Activated naive CD8-positive, alpha-beta T cell treated with anti-CD3 and anti-CD28 coated beads for 36 hours (primary cell): Measurements from ENCODE around the gene NSG2. TPM values are rescaled to one million over a fixed set of nuclear protein-coding genes. Genes with fewer than 3 reads are reported as not detected.
"Not testable (repeated sequence)": the region's sequence is repeated elsewhere in the genome, so short reads cannot be mapped to it uniquely, and the experiment has no call there.

ENCODE experiments used
- DNase-seq: peaks from one replicate; pipeline ENCODE4 v3.0.0; 2021
- H3K27ac Mint-ChIP-seq: one replicate; pipeline ENCODE4 v1.8.0; 2022; ENCODE audit warnings: mild to moderate bottlenecking, moderate library complexity, mixed read lengths
- H3K27me3 Mint-ChIP-seq: one replicate; pipeline ENCODE4 v1.8.0; 2022; ENCODE audit warnings: mild to moderate bottlenecking, mixed read lengths
- H3K36me3 Mint-ChIP-seq: one replicate; pipeline ENCODE4 v1.8.0; 2021; ENCODE audit warnings: mild to moderate bottlenecking, mixed read lengths
- H3K4me1 Mint-ChIP-seq: one replicate; pipeline ENCODE4 v1.8.0; 2021; ENCODE audit warnings: mixed read lengths
- H3K4me3 Mint-ChIP-seq: one replicate; pipeline ENCODE4 v1.8.0; 2022; ENCODE audit warnings: mild to moderate bottlenecking, moderate library complexity, mixed read lengths
- H3K9me3 Mint-ChIP-seq: one replicate; pipeline ENCODE4 v1.8.0; 2022; ENCODE audit warnings: mixed read lengths
- total RNA-seq, 2 experiments: library from RNA; stranded (reverse); gene quantifications; one replicate each; pipeline ENCODE4 v1.2.3, GENCODE V29; 2021

The NSG2 gene
- total RNA-seq, 2 experiments from 2014 or later = not detected

- Mint-ChIP-seq H3K9me3 (no peaks in the 10 kb centered on the region), H3K36me3 (no peaks in the 10 kb centered on the region), H3K27ac (no peak overlapping the region), H3K4me1 (no peaks in the 10 kb centered on the region), H3K27me3 (peaks cover 6% of the 10 kb centered on the region), H3K4me3 (no peak overlapping the region)
- no peak for DNase-seq
Measured at GRCh38 chr5:174146556-174146955, 101.0 kb downstream of the NSG2 start.

- not testable (repeated sequence) for H3K27ac Mint-ChIP-seq, H3K4me3 Mint-ChIP-seq, DNase-seq, H3K4me1 Mint-ChIP-seq, H3K27me3 Mint-ChIP-seq, H3K9me3 Mint-ChIP-seq, H3K36me3 Mint-ChIP-seq
Measured at GRCh38 chr5:174147012-174147411, 101.5 kb downstream of the NSG2 start.

- Mint-ChIP-seq H3K4me3 (no peak overlapping the region), H3K27ac (no peak overlapping the region), H3K9me3 (no peaks in the 10 kb centered on the region), H3K27me3 (peaks cover 5% of the 10 kb centered on the region), H3K36me3 (no peaks in the 10 kb centered on the region), H3K4me1 (no peaks in the 10 kb centered on the region)
- DNase-seq = no peak
Measured at GRCh38 chr5:174147551-174147950, 102.0 kb downstream of the NSG2 start.

DNA sequence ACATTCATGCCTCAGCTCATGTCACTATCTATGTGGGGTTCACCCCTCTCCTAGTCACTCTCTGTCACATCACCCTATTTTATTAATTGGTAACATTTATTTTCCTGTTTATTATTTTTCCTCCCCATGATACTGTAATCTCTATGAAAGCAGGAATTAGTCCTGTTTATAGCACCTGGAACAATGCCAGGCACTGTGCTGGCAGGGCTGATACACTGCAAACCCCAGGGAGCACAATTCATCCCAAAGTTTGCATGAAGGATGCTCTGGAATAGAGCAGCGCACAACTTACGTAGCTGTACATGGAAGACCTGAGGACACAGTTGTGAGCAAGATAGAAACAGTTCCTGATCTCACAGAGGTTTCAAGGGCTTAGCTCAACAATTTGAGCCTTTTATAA is 103.2 kb downstream of the NSG2 start:
- Mint-ChIP-seq H3K27me3 (peaks cover 5% of the 10 kb centered on the region), H3K4me3 (no peak overlapping the region), H3K4me1 (no peaks in the 10 kb centered on the region), H3K27ac (no peak overlapping the region), H3K36me3 (no peaks in the 10 kb centered on the region), H3K9me3 (no peaks in the 10 kb centered on the region)
- no peak for DNase-seq

GRCh38 chr5:174149426-174149825 is 103.9 kb downstream of the NSG2 start:
- peaks cover 1% of the 10 kb centered on the region for H3K9me3 Mint-ChIP-seq
- no peaks in the 10 kb centered on the region for H3K4me1 Mint-ChIP-seq
- H3K27me3 Mint-ChIP-seq = peaks cover 5% of the 10 kb centered on the region

GRCh38 chr5:174149989-174150388 is 104.5 kb downstream of the NSG2 start:
- no peak overlapping the region for H3K27ac Mint-ChIP-seq
- no peak for DNase-seq
- H3K27me3 Mint-ChIP-seq = peaks cover 5% of the 10 kb centered on the region
- no peaks in the 10 kb centered on the region for H3K4me1 Mint-ChIP-seq
- no peak overlapping the region for H3K4me3 Mint-ChIP-seq
- peaks cover 6% of the 10 kb centered on the region for H3K9me3 Mint-ChIP-seq
- H3K36me3 Mint-ChIP-seq = no peaks in the 10 kb centered on the region

More at GRCh38 chr5:174149426-174149825, 103.9 kb downstream of the NSG2 start:
- Mint-ChIP-seq H3K27ac (no peak overlapping the region), H3K36me3 (no peaks in the 10 kb centered on the region), H3K4me3 (no peak overlapping the region)
- DNase-seq = no peak

DNA sequence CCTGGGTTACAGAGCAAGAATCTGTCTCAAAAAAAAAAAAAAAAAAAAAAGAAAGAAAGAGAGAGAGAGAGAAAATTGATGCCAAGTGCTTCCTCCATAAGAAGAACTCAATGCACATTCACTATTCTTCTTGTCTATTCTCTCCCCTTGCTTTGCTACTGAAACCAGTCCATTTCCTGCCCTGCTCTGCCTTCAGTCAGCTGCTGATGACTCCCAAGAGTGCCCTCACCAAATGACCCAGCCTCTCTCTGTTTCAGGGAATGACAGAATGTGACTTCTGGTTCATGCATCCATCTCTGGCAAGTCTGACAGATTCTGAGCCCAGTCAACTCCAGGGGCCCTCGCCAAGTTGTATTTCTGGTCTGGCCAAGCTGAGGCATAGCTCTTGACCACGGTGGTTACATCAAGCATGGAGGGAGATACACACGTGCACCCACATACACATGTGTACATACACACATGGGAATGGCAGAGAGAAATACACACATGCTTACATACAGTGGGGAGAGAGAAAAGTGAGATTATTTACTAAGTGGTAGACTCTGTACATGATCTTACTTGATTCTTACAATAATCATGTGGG is 106.2 kb downstream of the NSG2 start:
- Mint-ChIP-seq H3K4me1 (no peaks in the 10 kb centered on the region), H3K36me3 (no peaks in the 10 kb centered on the region), H3K27me3 (peaks cover 5% of the 10 kb centered on the region), H3K9me3 (peaks cover 14% of the 10 kb centered on the region), H3K27ac (no peak overlapping the region), H3K4me3 (no peak overlapping the region)
- no peak for DNase-seq

GRCh38 chr5:174154559-174154958 is 109.1 kb downstream of the NSG2 start:
- no peaks in the 10 kb centered on the region for H3K4me1 Mint-ChIP-seq
- H3K4me3 Mint-ChIP-seq = no peak overlapping the region

DNA sequence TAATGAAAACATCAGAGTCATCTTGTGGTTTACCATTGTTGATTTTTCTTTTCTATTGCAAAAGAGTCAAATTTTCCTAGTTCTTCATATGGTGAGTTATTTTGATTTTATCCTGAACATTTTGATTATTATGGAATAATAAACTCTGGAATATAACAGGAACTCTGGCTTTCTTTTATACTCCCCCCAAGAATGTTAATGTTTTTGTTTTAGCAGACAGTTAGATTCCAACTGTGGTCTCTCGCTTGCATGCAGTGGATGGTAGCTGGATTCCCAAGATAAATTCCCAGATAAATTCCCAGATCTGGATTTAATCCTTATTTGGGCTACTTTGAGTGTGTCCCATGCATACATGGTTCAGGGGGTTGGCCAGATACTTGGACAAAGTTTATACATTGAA is 109.8 kb downstream of the NSG2 start:
- Mint-ChIP-seq H3K4me1 (no peaks in the 10 kb centered on the region), H3K27ac (no peak overlapping the region)
- no peak for DNase-seq

More at GRCh38 chr5:174154559-174154958, 109.1 kb downstream of the NSG2 start:
- H3K36me3 Mint-ChIP-seq = no peaks in the 10 kb centered on the region
- H3K27me3 Mint-ChIP-seq = peaks cover 1% of the 10 kb centered on the region
- DNase-seq = no peak
- no peak overlapping the region for H3K27ac Mint-ChIP-seq
- H3K9me3 Mint-ChIP-seq = peaks cover 14% of the 10 kb centered on the region

DNA sequence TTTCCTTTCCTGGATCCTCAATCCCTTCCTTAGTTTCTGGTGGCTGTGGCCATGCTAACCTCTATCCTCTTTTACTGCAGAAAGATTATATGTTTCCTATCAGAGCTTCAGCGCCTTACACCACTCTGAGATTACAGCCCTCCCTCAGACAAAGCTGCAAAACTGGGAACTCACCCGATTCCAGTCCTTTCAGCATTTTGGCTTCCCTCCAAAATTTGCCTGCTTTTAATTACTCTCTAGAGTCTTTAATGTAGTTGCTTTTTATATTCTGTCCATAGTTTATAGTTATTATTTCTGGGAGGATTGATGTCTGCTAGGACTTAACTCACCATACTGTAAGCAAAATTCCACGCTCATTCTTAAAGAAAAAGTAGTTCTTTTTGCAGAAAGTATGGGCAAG is 110.2 kb downstream of the NSG2 start:
- H3K36me3 Mint-ChIP-seq = no peaks in the 10 kb centered on the region
- peaks cover 14% of the 10 kb centered on the region for H3K9me3 Mint-ChIP-seq
- no peak overlapping the region for H3K27ac Mint-ChIP-seq
- DNase-seq = no peak
- no peak overlapping the region for H3K4me3 Mint-ChIP-seq
- no peaks in the 10 kb centered on the region for H3K27me3 Mint-ChIP-seq
- no peaks in the 10 kb centered on the region for H3K4me1 Mint-ChIP-seq

More for the DNA sequence above, 109.8 kb downstream of the NSG2 start:
- Mint-ChIP-seq H3K4me3 (no peak overlapping the region), H3K27me3 (no peaks in the 10 kb centered on the region), H3K36me3 (no peaks in the 10 kb centered on the region), H3K9me3 (peaks cover 14% of the 10 kb centered on the region)

DNA sequence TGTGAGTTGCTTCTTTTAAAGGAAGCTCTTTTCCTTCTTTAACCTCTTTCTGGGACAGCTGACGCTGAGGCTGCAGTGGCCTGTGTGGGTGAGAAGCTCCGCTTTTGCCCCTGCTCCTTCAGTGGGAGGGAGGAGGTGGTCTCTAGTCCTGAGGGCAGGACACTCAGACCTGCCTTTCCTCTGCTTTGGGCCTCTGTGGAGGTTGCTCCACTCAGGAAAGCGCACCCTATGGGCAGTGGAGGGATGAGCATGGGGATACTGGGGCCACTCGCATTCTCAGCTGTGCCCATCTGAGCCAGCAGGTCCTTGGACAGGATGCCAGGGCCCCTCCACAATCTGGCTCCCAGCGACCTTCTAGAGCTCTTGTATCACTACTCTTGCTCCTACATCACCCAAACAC is 111.5 kb downstream of the NSG2 start:
- Mint-ChIP-seq H3K4me1 (no peaks in the 10 kb centered on the region), H3K27me3 (no peaks in the 10 kb centered on the region), H3K36me3 (no peaks in the 10 kb centered on the region), H3K4me3 (no peak overlapping the region), H3K9me3 (peaks cover 14% of the 10 kb centered on the region), H3K27ac (no peak overlapping the region)
- no peak for DNase-seq

Other genes starting within 250 kb of the NSG2 start
- 1 to 10 TPM; 7.4 to 8.4 TPM for gene CPEB4, start 157.4 kb upstream of the NSG2 start, total RNA-seq
- gene C5orf47, start 56.5 kb upstream of the NSG2 start, total RNA-seq = not detected